Measurements from ENCODE around the gene HEG1.

The HEG1 gene, protein sequence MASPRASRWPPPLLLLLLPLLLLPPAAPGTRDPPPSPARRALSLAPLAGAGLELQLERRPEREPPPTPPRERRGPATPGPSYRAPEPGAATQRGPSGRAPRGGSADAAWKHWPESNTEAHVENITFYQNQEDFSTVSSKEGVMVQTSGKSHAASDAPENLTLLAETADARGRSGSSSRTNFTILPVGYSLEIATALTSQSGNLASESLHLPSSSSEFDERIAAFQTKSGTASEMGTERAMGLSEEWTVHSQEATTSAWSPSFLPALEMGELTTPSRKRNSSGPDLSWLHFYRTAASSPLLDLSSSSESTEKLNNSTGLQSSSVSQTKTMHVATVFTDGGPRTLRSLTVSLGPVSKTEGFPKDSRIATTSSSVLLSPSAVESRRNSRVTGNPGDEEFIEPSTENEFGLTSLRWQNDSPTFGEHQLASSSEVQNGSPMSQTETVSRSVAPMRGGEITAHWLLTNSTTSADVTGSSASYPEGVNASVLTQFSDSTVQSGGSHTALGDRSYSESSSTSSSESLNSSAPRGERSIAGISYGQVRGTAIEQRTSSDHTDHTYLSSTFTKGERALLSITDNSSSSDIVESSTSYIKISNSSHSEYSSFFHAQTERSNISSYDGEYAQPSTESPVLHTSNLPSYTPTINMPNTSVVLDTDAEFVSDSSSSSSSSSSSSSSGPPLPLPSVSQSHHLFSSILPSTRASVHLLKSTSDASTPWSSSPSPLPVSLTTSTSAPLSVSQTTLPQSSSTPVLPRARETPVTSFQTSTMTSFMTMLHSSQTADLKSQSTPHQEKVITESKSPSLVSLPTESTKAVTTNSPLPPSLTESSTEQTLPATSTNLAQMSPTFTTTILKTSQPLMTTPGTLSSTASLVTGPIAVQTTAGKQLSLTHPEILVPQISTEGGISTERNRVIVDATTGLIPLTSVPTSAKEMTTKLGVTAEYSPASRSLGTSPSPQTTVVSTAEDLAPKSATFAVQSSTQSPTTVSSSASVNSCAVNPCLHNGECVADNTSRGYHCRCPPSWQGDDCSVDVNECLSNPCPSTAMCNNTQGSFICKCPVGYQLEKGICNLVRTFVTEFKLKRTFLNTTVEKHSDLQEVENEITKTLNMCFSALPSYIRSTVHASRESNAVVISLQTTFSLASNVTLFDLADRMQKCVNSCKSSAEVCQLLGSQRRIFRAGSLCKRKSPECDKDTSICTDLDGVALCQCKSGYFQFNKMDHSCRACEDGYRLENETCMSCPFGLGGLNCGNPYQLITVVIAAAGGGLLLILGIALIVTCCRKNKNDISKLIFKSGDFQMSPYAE (N-terminal part only)

DNA sequence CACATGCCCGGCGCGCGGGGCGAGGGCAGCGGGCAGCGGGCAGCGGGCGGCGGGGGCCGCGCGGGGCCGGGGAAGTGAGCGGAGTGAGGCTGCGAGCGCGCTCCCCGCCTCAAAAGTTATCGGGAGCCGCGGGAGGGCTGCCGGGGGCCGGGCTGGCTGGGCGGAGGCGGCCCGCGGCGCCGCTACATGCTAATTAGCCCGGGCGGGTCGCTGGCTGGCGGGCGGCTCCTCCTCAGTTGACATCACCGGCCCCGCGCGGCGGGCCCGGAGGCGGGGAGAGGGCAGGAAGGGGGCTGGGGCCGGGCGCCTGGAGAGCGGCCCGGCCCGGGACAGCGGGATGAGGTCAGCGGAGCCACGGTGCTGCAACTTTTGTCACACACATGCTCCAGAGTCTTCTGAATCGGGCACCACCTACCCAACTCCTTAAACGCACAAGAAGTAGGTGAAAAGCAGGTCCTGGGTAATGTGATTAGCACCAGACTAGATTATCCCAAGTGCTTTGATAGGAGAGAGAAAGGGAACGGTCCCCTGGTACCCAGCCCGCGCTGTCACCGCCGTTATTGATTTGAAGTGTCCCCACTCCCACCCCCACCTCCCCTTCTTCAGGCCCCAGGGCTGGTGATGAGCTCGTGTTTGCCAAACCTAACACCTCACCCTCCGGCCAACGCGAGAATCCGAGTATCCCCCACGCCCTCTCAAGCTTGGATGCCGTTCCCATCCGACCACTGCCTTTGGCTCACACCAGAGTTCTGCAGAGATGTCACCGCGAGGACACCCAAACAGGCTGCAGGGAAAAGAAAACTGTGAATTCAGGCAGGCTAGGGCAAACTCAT lies at the start of gene HEG1:
TSS of gene HEG1 (minus strand) at position 85 of the 833 bp plus-strand sequence. CDS start 107 bp downstream, outside the sequence.
- peak; percentile 93 for DNase-seq

DNA sequence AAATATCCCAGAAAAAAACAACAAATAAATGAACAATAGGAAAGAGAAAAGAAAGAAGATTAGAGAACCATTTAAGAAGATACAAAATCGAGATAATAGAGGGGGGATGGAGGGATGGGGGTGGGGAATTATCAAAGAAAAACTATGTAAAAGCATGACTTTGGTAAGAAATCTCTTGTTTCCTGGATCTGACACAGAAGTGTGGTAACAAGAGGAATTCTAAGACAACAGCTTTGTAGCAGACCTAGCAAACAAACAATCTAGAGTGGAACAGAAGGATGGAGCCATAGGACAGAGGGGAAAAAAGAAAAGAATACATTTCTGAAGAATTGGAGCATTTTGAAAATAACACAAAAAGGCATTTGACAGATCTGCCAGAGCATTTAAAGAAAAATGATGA lies 49.3 kb upstream of the HEG1 start:
- no peak for DNase-seq

DNA sequence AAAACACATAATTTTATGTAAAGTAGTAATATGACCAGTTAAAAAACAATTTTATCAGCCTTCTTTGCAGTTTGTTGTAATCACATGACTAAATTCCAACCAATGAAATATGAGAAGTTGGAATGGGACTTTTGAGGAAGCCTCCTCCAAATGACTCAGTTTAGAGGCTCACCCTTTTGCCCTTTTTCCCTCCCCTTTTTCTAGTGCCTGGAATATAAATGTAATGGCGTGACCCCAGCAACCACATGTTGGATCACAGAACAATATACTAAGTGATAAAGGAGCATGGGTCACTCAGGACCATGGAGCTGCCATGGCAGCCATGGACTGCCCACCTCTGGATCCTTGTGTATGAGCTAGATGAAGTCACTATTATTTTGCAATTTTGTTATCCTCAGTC lies 48.8 kb upstream of the HEG1 start:
- peak; percentile 40 for DNase-seq

DNA sequence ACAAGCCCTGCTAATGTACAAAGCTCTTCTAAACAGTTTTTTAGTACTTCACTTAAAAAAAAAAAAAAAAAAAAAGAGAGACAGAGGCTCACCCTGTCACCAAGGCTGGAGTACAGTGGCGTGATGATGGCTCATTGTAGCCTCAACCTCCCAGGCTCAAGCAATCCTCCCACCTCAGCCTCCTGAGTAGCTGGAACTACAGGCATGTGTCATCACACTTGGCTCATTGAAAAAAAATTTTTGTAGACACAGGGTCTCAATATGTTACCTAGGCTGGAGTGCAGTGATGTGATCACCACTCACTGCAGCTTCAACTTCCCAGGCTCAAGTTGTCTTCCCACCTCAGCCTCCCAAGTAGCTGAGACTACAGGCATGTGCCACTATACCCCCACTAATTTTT lies 47.6 kb upstream of the HEG1 start:
- no peak for DNase-seq

DNA sequence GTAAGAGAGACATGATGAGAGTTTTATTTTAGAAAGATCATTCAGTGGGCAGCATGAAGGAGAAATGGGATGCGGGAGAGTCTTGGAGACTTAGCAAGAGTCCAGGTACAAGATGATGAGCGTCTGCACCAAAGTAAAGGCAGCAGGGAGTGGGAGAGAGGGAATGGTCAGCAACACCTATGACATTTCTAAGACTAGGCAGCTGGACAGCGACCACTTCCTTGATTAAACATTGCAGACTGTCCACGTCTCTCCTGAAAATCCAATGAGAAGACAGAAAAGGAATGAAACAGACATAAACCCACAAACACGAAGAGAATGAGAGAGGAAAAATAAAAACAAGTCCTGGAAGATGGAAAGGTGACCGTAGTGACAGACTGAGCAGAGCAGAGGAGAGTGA lies 46.7 kb upstream of the HEG1 start:
- no peak for DNase-seq

DNA sequence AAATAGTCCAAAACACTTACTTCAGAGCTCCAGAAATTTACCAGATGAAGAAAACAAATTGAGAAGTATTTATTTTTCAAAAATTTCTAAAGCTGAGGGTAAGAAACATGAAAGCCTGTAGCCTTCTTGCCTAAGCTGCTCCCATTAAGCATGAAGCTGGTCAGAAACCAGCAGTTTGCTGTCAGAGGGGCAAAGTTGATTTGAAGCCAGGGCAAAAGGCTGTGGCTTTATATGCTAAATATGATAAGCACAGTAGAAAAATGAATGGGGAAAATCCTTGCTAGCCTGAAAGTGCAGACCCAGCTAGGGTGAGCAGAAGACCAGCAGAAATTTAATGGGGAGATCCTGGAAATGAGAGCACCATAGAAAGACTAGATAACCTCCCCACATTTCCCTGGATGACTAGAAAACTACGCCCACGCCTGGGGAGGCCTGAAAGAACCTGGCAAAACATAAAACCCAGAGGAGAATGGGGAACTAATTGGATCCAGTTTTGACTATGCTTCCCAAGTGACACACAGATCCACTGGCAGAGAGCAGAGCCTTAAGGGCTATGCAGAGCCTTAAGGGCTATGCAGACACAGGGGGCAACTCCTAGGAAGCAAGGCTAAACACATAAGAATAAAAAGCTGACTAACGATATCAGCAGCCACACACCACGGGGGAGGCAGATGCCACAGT lies 43.0 kb upstream of the HEG1 start:
- peak; percentile 51 for DNase-seq

DNA sequence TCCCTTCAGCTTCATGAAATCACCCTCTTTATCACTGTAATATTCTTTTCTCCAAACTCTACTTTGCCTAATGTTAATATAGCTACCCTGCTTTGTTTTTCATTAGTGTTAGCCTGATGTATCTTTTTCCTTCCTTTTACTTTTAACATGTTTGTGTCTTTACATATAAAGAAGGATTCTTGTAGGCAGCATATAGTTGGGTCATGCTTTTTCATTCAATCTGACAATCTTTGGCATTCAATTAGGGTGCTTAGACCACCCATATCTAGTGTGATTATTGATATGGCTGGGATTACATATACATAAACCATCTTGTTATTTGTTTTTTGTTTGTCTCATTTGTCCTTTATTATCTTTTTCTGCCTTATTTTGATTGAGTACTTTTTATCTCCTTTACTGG lies 34.9 kb upstream of the HEG1 start:
- DNase-seq = no peak

DNA sequence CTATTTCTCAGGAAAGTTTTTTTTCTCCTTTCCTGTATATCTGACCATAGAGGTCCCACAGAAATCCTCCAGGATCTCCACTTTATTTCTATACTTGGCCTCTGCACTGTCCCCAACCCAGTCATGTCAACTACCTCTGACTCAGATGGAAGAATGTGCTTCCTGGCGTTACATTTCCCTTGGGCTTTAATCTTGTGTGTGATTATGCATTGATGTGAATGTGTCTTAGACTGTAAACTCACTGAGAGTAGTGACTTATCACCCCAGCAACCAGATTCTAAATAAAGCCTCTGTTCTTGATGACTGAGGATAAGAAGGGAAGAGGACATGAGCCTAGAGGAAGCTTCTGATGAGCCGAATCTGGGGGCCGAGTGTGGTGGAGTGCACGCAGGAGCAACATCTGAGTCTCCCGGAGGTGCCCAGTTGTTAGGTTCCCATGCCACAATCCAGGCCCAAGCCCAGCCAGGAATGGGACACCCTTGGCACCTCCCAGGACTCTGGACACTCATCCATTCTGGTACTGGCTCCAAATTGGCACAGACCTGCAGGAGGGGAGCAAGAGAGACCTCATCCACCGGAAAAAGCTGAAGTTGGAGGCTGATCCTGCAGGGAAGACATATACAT lies 32.1 kb upstream of the HEG1 start:
- DNase-seq = no peak

DNA sequence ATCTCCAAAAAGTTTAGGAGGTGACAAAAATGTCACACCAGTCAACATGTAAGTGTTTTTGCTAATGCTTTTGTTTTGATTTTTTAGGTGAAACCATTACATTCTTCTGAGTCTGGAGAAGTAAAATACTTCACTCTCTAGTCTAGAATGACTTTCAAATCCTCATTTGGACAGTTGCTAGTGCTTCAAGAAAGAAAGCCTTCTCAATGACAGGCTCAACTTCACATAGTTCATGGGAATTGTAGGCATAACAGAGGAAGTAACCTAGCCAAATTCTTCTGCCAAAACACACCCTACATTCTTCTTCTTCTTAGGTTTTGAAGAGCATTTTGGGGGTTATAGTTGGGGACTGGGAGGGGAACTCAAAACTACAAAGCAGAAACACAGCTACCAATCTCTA lies 29.4 kb upstream of the HEG1 start:
- peak; percentile 8 for DNase-seq

DNA sequence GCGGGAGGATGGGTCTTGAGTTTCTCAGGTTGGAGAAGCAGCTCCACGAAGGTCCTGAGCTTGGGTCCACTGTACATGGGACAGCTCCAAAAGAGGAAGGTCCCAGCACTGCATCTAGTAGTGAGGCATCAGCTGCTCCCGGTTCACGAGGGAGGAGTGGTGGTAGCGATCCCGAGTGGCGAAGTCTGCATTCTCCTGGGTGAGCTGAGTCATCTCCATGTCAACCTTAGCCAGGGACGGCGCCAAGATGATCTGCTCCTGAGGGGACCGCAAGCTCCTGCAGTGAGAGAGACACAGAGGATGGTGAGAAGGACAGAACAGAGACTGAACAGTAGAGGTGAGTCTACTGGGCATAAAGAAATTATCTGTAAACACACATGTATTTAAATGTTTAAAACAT lies 28.0 kb upstream of the HEG1 start:
- no peak for DNase-seq

DNA sequence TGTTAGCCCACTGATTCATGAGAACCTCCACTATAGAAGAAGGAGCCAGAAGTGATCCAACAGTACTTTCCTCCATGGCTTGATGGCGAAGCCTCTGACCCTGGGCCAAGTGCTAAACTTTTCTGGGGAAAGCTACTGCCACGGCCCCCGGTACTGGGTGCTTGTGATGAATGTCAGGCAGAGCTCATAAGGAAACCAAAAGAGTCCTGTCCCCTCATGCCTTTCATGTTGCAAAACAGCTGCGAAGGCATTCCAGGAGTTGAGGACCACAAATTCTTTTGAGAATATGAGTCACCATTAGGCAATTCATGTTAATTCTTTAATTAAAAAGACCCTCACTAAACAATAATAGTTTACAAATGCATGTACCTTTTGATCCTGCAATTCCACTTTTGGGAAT lies 26.5 kb upstream of the HEG1 start:
- peak; percentile 21 for DNase-seq

DNA sequence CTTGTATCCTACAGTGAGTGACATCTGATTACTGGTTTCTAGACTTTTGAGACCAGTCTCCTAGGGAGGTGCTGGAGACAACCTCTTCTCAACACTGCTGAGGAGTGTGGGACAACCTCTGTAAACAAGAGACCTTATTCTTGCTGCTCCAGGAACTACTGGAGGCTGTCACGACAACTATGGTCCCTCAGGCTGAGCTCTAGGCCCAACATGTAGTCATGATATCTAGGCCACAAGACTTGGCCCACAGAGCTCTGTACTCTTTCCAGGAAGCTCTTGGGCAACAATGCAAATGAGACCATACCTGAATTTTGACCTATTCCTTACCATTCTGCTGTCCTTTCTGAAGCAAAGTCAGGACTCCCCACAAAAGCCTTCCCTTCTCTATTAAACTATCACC lies 24.3 kb upstream of the HEG1 start:
- no peak for DNase-seq

DNA sequence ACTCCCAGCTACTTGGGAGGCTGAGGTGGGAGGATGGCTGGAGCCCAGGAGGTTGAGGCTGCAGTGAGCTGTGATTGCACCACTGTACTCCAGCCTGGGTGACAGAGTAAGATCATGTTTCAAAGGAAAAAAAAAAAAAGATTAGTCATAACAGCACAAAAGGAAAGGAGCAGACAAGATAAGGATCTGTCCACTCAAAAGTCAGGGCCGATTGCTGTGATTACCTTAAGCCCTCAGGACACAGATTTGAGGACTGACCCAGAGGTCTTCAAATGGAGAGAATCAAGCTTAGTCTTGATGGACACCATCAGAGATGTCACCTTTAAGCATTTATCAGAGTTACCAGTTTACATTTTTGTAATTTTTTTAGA lies 23.9 kb upstream of the HEG1 start:
- DNase-seq = no peak

DNA sequence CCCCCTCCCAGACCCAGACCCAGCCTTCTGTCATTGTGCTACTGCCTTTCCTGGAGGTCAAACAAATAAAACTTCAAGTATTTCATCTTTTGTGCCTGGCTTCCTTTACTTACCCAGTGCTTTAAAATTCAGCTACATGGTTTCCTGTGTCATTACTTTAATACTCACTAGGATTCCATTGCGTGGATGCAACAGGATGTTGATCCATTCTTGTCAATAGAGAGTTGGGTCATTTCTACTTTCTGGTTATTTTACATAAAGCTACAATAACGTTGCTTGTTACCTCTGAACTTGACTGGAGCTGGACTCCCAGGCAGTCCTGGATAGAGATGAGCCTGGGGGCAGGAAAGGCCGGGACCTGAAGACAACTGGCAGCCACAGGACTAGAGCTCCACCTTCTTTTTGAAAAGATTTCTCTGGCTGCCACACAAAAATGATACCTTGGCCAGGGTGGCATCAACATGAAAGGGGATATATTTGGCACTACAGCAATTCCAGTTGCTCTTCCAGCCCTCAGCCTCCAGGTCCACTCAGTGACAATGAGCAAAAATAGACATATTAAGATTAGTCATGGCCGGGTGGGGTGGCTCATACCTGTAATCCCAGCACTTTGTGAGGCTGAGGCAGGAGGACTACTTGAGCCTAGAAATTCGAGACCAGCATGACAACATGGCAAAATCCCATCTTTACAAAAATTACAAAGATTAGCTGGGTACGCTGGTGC lies 23.3 kb upstream of the HEG1 start:
- no peak for DNase-seq

DNA sequence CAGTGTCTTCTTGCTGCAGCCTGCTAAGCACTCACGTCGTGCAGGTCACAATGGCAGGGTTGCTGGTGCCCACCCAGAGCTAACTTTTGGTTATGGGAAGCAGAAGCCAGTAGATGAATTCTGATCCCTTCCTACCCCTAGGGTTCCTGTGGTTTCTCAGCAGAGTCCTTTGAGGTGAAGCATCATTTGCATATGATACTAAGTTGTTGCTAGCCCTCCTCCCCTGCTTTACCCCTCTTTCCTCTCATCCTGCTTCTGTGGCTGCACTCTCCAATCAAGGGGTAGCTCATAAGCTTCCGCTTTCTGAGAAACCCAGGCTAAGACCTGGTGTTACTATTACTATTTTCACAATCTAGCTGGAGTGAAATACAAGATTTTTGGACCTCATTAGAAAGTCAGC lies 22.1 kb upstream of the HEG1 start:
- DNase-seq = no peak

DNA sequence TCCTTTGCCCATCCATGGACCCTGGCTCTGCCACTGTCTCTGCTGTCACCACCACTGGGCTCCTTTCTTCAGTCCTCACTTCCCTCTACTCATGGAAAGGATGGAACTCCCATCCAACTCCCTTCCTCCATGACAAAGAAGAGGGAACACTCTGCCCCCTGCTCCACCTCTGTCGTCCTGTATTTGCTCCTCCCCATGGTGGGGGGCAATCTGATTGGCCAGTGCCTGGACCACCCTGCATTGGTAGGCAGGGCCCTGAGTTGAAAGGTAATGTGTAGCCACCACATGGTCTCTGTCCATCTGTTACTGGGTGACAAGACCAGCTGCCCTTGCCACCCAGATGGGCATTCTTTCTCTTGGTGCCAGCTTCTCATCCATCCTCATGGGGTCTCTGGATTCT lies 20.7 kb upstream of the HEG1 start:
- DNase-seq = no peak

DNA sequence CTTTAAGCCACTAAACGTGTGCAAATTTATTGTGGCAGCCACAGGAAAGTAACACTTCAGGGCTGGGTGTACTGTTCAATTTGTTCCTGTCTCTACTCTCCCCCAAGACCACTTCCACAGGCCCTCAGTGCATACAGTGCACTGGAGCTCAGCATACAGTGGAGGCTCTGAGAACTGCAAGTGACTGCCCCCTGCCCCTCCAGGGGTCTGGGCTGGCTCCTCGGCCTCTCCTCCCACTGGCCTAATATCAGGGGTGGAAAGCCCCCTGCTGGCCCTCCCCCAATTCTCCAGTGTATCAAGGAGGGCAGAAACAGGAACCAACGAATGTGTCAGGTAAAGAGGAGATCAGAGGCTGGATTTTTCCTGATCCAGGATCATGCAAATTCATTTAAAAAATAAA lies 19.9 kb upstream of the HEG1 start:
- no peak for DNase-seq

DNA sequence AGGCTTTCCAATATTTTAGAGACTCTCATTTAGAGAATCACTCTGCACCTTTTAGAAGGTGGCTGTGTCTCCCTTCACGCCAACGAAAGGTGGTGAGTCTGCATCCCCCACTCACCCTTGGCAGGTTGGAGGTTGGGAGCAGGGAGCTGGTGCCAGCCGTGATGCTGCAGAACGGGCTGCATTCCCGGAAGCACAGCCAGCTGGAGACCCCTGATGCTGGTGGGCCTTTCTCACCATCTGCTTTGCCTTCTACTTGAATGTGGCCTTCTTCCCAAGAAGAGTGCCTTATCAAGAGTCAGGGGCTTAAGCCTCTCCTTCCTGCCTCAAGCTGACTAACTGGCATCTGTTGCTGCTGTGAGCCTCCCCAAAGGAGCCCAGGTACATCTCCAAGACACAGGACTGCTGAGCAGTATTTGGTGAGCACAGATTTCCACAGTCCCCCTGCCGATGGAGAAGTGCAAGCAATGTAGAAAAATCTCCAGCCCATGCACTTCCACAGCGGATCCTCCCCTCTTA lies 17.7 kb upstream of the HEG1 start:
- no peak for DNase-seq

DNA sequence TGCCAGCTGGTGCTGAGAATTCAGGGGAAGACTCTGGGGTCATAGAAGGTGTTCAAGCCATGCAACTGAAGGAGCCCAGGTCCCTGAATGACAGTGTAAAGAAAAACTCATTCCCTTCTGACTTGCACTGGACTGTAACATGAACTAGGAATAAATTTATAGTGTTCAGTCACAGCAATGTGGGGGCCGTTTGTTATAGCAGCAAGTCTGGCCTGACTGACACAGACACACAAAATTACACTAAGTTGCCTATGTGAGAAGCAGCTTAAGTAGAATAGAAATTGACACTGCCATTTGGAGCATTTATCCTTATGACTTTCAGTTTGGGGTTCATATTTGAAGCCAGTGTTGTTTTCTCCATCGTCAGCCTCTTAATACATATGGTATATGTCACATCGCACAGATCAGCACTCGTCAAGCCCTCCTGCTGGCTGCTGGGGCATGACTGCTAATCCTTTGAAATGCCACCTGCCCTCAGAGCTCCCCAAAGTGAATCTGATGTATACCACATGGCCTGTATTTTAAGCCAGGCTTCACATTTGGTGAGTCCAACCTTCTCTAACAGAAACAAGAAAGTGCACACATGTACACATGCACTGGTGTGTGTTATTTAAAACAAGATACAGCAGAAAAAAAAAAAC lies 17.1 kb upstream of the HEG1 start:
- DNase-seq = no peak

DNA sequence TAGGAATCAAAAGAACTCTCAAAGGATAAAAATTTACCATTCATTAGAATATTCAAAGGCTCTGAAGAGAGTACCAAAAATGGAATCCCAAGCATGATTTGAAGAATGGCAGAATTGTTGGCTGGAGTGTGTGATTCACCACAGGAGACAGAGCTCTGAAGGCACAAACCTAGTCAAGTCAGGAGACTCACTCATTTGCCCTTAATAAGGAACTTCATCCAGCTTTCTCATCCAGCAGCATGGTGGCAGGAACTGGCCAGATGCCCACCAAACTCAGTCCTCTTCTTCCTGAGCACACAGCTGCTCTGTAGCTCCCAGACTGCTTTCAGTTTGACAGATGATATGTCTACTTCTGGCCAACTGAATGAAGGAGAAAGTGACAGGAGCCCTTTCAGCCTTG lies 16.5 kb upstream of the HEG1 start:
- DNase-seq = peak; percentile 19

Measured in suppressor macrophage treated with lipopolysaccharide for 4 hours (primary cell).